Peyer's patch (tissue), 4 donors: Measurements from ENCODE around the gene ANKS1A. TPM values are rescaled to one million over a fixed set of nuclear protein-coding genes. Genes with fewer than 3 reads are reported as not detected.
"Not testable (repeated sequence)": the region's sequence is repeated elsewhere in the genome, so short reads cannot be mapped to it uniquely, and the experiment has no call there.

ENCODE experiments used
- DNase-seq, 3 donors: peaks; one replicate each; pipeline ENCODE4 v3.0.0-alpha.2; 2017 to 2019
- H3K27ac ChIP-seq, 4 donors: fragments of 200-600 bp; sonication (generic); one replicate each; pipeline ENCODE4 v1.5.1; 2016 to 2019
- H3K27me3 ChIP-seq, 2 donors: fragments of 200-600 bp; sonication (generic); one replicate each; pipeline ENCODE4 v1.5.1; 2019
- H3K36me3 ChIP-seq, 3 donors: fragments of 200-600 bp; sonication (generic); one replicate each; pipeline ENCODE4 v1.5.1; 2016 to 2019
- H3K4me1 ChIP-seq, 4 donors: fragments of 200-600 bp; sonication (generic); one replicate each; pipeline ENCODE4 v1.5.1; 2016 to 2019
- H3K4me3 ChIP-seq, 4 donors: fragments of 200-600 bp; sonication (generic); 1 replicate in 3 of 4; 2 replicates in 1 of 4; pipeline ENCODE4 v1.5.1; 2016 to 2019; ENCODE audit warnings: mild to moderate bottlenecking in 1 of 4
- H3K9me3 ChIP-seq, 4 donors: fragments of 200-600 bp; sonication (generic); one replicate each; pipeline ENCODE4 v1.5.1; 2016 to 2019; ENCODE audit warnings: mild to moderate bottlenecking in 1 of 4
- POLR2A ChIP-seq, 2 donors: fragments of 450-650 bp; IDR thresholded peaks; one replicate each; pipeline ENCODE4 v1.5.1; 2017; ENCODE audit warnings: antibody characterized with exemption in 2 of 2, mild to moderate bottlenecking in 2 of 2, moderate library complexity in 2 of 2
- total RNA-seq, 4 donors: library from RNA; depleted of rRNA; stranded (reverse); fragments of >200 nt; gene quantifications; one replicate each; pipeline ENCODE4 v1.1.0, GENCODE V29; 2016
- TF ChIP-seq, protein P1 (sequence below), 6 experiments: fragments of 450-650 bp in 4 of 6; fragments of 200-600 bp in 2 of 6; sonication (generic) in 1 of 6; IDR thresholded peaks; one replicate each; pipeline ENCODE4 v1.5.1; 2017 to 2019; ENCODE audit warnings: antibody characterized with exemption in 6 of 6, mild to moderate bottlenecking in 3 of 6, moderate library complexity in 1 of 6

ANKS1A gene
- total RNA-seq, 4 donors from 2014 or later: 24.3 to 42.1 (median 31.9) TPM

DNA sequence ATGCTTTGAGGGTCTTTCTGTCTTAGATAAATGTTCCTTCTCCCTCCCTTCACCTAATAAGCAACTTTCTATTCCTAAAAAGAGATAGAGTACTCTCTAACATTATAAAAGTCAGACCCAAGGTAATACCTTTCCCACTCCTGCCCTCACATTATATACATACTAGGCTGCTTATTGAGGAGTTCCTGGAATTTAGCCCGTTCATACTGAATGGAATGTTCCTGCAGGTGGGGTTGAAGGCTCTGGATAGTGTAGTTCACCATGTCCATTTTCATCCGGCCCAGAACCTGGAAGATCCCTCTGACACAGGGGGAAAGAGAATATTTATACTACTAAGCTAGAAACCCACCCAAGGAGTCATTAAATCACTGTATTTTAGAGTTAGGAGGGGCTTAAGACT lies 231.7 kb downstream of the ANKS1A start:
- Histone ChIP-seq H3K36me3 (no peaks in the 10 kb centered on the region), H3K4me3 (no peak overlapping the region), H3K27ac (no peak overlapping the region), H3K27me3 (no peaks in the 10 kb centered on the region), H3K4me1 (no peaks in the 10 kb centered on the region), H3K9me3 (no peaks in the 10 kb centered on the region)
- DNase-seq: no peak
- TF ChIP-seq POLR2A (IDR thresholded peaks at IDR 0.05): no peak
- TF ChIP-seq, protein P1, sequence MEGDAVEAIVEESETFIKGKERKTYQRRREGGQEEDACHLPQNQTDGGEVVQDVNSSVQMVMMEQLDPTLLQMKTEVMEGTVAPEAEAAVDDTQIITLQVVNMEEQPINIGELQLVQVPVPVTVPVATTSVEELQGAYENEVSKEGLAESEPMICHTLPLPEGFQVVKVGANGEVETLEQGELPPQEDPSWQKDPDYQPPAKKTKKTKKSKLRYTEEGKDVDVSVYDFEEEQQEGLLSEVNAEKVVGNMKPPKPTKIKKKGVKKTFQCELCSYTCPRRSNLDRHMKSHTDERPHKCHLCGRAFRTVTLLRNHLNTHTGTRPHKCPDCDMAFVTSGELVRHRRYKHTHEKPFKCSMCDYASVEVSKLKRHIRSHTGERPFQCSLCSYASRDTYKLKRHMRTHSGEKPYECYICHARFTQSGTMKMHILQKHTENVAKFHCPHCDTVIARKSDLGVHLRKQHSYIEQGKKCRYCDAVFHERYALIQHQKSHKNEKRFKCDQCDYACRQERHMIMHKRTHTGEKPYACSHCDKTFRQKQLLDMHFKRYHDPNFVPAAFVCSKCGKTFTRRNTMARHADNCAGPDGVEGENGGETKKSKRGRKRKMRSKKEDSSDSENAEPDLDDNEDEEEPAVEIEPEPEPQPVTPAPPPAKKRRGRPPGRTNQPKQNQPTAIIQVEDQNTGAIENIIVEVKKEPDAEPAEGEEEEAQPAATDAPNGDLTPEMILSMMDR (IDR thresholded peaks at IDR 0.05): no peak

GRCh38 chr6:35124356-35124755 lies 235.3 kb downstream of the ANKS1A start:
- Histone ChIP-seq H3K27me3 (no peaks in the 10 kb centered on the region), H3K4me1 (no peaks in the 10 kb centered on the region), H3K27ac (no peak overlapping the region), H3K36me3 (no peaks in the 10 kb centered on the region), H3K9me3 (no peaks in the 10 kb centered on the region), H3K4me3 (no peak overlapping the region)
- no peak for DNase-seq
- TF ChIP-seq POLR2A (IDR thresholded peaks at IDR 0.05): no peak
- TF ChIP-seq, protein P1 (IDR thresholded peaks at IDR 0.05): no peak

- no peaks in the 10 kb centered on the region for H3K9me3 ChIP-seq
- H3K4me1 ChIP-seq: no peaks in the 10 kb centered on the region
- no peaks in the 10 kb centered on the region for H3K27me3 ChIP-seq
- no peak overlapping the region for H3K27ac ChIP-seq
- DNase-seq: no peak
- no peaks in the 10 kb centered on the region for H3K36me3 ChIP-seq
- no peak for TF ChIP-seq POLR2A (IDR thresholded peaks at IDR 0.05)
- TF ChIP-seq, protein P1 (IDR thresholded peaks at IDR 0.05): no peak
- H3K4me3 ChIP-seq: no peak overlapping the region
Measured at GRCh38 chr6:35128042-35128441, 239.0 kb downstream of the ANKS1A start.

GRCh38 chr6:35128496-35128895 lies 239.4 kb downstream of the ANKS1A start:
- Histone ChIP-seq H3K4me1 (no peaks in the 10 kb centered on the region), H3K36me3 (no peaks in the 10 kb centered on the region), H3K9me3 (no peaks in the 10 kb centered on the region), H3K4me3 (no peak overlapping the region), H3K27ac (no peak overlapping the region), H3K27me3 (no peaks in the 10 kb centered on the region)
- no peak for TF ChIP-seq POLR2A (IDR thresholded peaks at IDR 0.05)
- TF ChIP-seq, protein P1 (IDR thresholded peaks at IDR 0.05): no peak
- no peak for DNase-seq

GRCh38 chr6:35136185-35136584 lies 247.1 kb downstream of the ANKS1A start:
- Histone ChIP-seq H3K4me1 (peaks cover 0 to 5% (median 4%) of the 10 kb centered on the region in 4 donors), H3K27ac (no peak overlapping the region), H3K9me3 (no peaks in the 10 kb centered on the region), H3K27me3 (no peaks in the 10 kb centered on the region), H3K4me3 (no peak overlapping the region), H3K36me3 (no peaks in the 10 kb centered on the region)
- TF ChIP-seq POLR2A (IDR thresholded peaks at IDR 0.05): no peak
- TF ChIP-seq, protein P1 (IDR thresholded peaks at IDR 0.05): no peak
- no peak for DNase-seq

DNA sequence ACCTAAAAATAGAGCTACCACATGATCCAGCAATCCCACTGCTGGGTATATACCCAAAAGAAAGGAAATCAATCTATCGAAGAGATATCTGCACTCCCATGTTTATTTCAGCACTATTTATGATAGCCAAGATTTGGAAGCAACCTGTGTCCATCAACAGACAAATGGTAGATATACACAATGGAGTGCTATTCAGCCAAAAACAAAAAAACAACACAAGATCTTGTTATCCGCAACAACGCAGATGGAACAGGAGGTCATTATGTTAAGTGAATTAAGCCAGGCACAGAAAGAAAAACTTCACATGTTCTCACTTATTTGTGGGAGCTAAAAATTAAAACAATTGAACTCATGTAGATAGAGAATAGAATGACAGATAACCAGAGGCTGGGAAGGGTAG lies 249.1 kb downstream of the ANKS1A start:
- not testable (repeated sequence) for DNase-seq, H3K9me3 ChIP-seq, H3K27ac ChIP-seq, H3K4me3 ChIP-seq, H3K36me3 ChIP-seq, H3K4me1 ChIP-seq, H3K27me3 ChIP-seq
